SH-SY5Y (cell line): ENCODE measurements around the gene CDH15.

ENCODE experiments used
- GATA2 ChIP-seq: IDR thresholded peaks from 2 replicates; pipeline ENCODE4 v1.6.1; 2011; ENCODE audit warnings: mild to moderate bottlenecking, low read depth, low read length
- GATA3 ChIP-seq: IDR thresholded peaks from 2 replicates; pipeline ENCODE4 v1.6.1; 2011; ENCODE audit warnings: low read depth, mild to moderate bottlenecking, low read length, moderate library complexity

The CDH15 gene

GRCh38 chr16:89183463-89183862, 11.9 kb downstream of the CDH15 start:
- TF ChIP-seq GATA2, result no peak
- TF ChIP-seq GATA3, result no peak

DNA sequence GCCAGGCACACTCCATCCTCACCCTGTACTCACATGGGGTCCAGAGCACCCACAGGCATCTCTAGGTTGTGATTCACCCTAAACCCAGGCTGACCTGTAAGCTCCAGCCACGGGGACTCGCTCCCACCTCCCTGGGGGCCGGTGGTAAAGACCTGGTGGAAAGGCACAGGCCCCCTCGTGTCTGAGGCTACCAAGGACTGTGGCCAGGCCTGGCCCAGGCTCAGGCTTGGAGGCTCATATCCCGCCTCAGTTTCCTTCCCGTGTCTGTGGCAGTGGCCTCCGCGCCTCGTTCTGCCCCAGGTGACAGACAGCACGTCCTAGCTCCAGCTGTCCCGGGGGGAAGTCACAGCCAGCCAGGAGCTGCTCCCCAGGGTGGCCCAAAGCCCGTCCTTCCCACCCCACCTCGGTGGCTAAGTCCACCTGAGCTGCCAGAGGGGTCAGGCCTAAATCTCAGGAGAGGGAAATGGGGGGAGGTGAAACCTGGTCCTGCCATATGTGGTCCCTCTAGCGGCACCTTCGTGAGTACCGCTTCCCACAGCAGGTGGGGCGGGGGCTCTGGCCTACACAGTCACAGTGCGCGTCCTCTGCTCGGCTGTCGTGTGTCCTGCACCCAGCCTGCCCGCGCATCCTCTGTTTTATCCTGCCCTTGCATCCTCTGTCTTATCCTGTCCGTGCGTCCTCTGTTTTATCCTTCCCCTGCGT, 12.6 kb downstream of the CDH15 start:
- no peak for TF ChIP-seq GATA2
- TF ChIP-seq GATA3, result no peak

- no peak for TF ChIP-seq GATA2
- TF ChIP-seq GATA3, result no peak
Measured at GRCh38 chr16:89184677-89184932, 13.1 kb downstream of the CDH15 start.

DNA sequence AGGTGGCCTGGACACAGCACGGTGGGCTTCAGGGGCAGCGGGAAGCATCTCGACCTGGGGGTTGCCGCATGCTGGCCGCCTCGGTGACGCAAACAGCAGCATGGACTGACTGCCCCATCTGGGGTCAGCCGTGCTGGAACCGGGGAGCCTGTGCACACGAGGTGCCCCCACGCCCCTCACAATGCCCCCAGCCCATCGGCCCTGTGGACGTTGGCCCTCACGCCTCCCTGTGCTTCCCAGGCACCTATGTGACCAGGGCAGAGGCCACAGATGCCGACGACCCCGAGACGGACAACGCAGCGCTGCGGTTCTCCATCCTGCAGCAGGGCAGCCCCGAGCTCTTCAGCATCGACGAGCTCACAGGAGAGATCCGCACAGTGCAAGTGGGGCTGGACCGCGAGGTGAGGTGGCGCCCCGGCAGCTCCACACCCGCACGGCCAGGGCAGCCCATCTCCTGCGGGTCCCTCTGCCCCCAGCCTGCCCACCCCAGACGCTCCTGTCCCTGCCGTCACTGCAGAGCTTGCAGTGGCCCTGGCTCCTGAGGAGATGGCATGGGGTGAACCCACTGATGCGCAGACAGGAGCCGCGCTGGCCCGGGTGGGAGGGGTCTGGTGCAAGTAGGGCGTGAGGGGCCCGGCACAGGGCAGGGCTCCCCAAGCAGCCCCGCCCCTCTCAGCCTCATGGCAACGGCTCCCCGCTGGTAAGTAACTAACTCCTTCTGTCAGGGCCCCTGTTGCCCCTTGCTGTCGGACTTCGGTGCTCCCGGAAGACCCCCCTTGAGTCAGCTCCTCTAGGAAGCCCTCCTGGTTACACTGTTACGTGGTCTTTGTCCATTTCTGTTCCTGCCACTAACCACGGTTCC, 13.6 kb downstream of the CDH15 start:
- TF ChIP-seq GATA2 (no peak), GATA3 (no peak)

GRCh38 chr16:89187032-89187769, 15.7 kb downstream of the CDH15 start:
- no peak for TF ChIP-seq GATA3
- no peak for TF ChIP-seq GATA2

DNA sequence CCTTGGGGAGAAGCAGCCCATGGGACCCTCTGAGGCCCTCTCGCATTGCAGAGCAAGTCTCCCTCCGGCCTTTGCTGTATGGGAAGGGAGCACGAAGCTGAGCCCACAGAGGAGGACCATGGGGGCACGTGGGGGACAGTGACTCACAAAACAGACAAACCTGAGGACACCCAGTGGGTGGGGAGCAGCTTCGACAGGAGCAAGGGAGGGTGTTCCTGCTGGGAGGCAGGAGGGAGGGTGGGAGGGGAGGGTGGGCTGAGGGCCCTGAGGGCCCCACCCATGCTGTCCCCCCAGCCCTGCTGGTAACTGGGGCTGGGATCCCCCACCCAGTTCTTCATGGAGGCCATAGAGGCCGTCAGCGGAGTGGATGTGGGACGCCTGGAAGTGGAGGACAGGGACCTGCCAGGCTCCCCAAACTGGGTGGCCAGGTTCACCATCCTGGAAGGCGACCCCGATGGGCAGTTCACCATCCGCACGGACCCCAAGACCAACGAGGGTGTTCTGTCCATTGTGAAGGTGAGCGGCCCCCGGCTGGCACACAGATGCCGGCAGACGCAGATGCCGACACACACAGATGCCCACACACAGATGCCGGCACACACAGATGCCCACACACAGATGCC, 16.3 kb downstream of the CDH15 start:
- TF ChIP-seq GATA3, result no peak
- no peak for TF ChIP-seq GATA2

DNA sequence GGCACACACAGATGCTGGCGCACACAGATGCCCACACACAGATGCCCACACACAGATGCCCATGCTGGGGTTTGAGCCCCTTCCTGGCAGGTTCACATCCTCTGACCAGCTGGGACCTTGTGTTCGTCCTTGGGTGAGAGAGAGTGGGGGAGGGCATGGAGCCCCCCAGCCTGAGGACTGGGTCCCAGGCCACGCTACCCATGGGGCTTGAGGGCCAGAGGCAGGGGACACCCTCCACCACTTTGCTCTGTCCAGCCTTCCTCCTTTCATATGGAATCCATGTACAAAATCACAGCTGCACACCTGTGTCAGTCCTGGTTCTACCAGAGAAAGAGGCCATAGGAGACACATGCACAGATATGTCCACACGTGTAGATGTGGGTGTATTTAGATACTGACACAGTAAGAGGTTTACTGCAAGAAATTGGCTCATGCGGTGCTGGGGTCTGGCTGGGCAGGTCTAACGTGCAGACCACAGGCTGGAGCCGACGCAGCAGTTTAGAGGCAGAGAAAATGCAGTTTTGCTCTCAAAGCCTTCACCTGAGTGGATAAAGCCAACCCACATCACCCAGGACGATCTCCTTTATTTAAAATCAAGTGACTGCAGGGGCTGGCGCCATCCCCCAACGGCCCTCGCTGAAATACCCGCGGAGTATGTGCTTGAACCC, 17.9 kb downstream of the CDH15 start:
- TF ChIP-seq GATA2 (no peak), GATA3 (no peak)

- TF ChIP-seq GATA3 (no peak), GATA2 (no peak)
Measured at GRCh38 chr16:89190150-89190958, 18.8 kb downstream of the CDH15 start.

DNA sequence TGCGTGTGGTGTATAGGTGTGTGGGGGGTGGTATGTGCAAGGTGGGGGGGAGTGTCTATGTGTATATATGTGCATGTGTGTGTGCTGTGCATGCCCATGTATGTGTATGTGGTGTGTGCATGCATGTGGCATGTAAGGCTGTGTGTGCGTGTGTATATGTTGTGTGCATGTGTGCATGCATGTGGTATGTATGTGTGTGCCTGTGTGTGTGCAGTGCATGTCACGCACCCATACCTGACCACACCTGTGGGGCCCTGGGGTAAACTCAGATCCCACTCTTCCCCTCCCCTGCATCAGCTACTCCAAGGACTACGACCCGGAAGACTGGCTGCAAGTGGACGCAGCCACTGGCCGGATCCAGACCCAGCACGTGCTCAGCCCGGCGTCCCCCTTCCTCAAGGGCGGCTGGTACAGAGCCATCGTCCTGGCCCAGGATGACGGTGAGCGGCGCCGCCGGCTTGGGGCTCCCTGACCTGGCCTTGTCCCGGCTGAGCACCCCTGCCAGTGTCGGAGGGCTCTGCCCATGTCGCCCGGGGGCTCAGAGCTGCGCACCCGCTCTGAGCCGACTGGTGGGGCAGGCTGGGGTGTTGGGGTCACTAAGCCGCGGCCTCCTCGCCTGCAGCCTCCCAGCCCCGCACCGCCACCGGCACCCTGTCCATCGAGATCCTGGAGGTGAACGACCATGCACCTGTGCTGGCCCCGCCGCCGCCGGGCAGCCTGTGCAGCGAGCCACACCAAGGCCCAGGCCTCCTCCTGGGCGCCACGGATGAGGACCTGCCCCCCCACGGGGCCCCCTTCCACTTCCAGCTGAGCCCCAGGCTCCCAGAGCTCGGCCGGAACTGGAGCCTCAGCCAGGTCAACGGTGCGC, 19.7 kb downstream of the CDH15 start:
- TF ChIP-seq GATA3 (no peak), GATA2 (no peak)

GRCh38 chr16:89191901-89192185, 20.3 kb downstream of the CDH15 start:
- TF ChIP-seq GATA3 (no peak), GATA2 (no peak)

DNA sequence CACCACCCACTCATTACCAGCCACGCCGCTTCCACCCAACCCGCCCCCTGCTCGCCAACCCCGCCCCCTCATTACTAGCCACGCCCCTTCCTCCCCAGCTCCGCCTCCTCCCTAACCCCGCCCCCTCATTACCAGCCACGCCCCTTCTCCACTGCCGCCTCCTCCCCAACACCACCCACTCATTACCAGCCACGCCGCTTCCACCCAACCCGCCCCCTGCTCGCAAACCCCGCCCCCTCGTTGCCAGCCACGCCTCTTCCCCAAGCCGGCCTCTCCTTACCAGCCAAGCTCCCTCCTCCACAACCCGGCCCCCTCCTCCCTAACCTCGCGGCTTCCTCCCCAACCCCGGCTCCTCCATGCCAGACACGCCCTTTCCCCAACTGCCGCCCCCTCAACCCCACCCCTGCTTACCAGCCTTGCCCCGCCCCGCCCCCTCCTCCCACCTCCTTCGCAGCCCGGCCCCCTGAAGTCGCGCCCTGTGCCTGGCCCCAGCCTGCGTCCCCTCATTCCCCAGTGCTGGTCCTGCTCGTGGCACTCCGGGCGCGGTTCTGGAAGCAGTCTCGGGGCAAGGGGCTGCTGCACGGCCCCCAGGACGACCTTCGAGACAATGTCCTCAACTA, 21.5 kb downstream of the CDH15 start:
- TF ChIP-seq GATA2, result no peak
- TF ChIP-seq GATA3, result no peak
